Endothelial cell of umbilical vein (primary cell): ENCODE measurements around the gene RAP1GDS1. TPM values are rescaled to one million over a fixed set of nuclear protein-coding genes. Genes with fewer than 3 reads are reported as not detected.

ENCODE experiments used
- BruUV-seq: library from RNA; stranded (reverse); fragments of 400-500 nt; replicated peaks from 2 replicates; lab custom pipeline; 2021; lab: Mats Ljungman, UMichigan
- CTCF ChIA-PET: fragments of 300-600, 350-600 bp; sonication (Branson Sonifier 250); formaldehyde crosslinking; loops from one replicate; lab custom pipeline; 2021; ENCODE audit warnings: antibody characterized with exemption, inconsistent platforms; lab: Charles Lee
- POLR2A ChIA-PET: fragments of 300-600, 350-600 bp; sonication (Branson Sonifier 250); formaldehyde crosslinking; loops from one replicate; lab custom pipeline; 2021; ENCODE audit warnings: antibody characterized with exemption, inconsistent platforms; lab: Charles Lee
- DNase-seq: peaks from one replicate; pipeline ENCODE4 v3.0.0-alpha.2; 2011; ENCODE audit warnings: low read depth, low spot score
- FAIRE-seq: peaks from 2 replicates; lab custom pipeline; 2011; peaks lifted over from hg19 to GRCh38; lab: Jason Lieb, UNC
- H2AFZ ChIP-seq: 2 replicates; pipeline ENCODE4 v1.6.0; 2012; ENCODE audit warnings: low read depth, low read length, control low read depth, inconsistent platforms
- H3K27ac ChIP-seq: 2 replicates; pipeline ENCODE4 v1.5.1; 2011; ENCODE audit warnings: low read depth, mild to moderate bottlenecking, control low read depth, low read length, moderate library complexity; ENCODE audit not compliant: insufficient read depth
- H3K27me3 ChIP-seq, 2 experiments: 2 replicates each; pipeline versions ENCODE4 v1.6.0 to v1.6.1; 2011; ENCODE audit warnings: low read length in 2 of 2, mixed read lengths in 1 of 2; ENCODE audit not compliant: control insufficient read depth in 2 of 2, insufficient read depth in 2 of 2
- H3K36me3 ChIP-seq, 2 experiments: 2 replicates in 1 of 2; 3 replicates in 1 of 2; pipeline ENCODE4 v1.5.1; 2011; ENCODE audit warnings: low read length in 2 of 2, mild to moderate bottlenecking in 1 of 2, moderate library complexity in 1 of 2; ENCODE audit not compliant: control insufficient read depth in 2 of 2, insufficient read depth in 2 of 2; ENCODE audit errors: extremely low read depth in 1 of 2
- H3K4me1 ChIP-seq: 3 replicates; pipeline ENCODE4 v1.5.1; 2011; ENCODE audit warnings: mild to moderate bottlenecking, low read length; ENCODE audit not compliant: control insufficient read depth, insufficient read depth; ENCODE audit errors: extremely low read depth
- H3K4me2 ChIP-seq: 2 replicates; pipeline ENCODE4 v1.6.1; 2011; ENCODE audit warnings: low read length, control low read depth, mixed read lengths; ENCODE audit not compliant: insufficient read depth
- H3K4me3 ChIP-seq, 3 experiments: fragments of 200-600 bp in 1 of 3; sonication (generic), shearing (Covaris generic) in 1 of 3; replicated peaks in 1 of 3; 2 replicates each; pipeline ENCODE4 v1.5.1; 2011 to 2016; ENCODE audit warnings: control low read depth in 3 of 3, low read length in 3 of 3, mild to moderate bottlenecking in 2 of 3, inconsistent platforms in 1 of 3, low read depth in 1 of 3, moderate library complexity in 1 of 3; ENCODE audit not compliant: insufficient read depth in 1 of 3
- H3K79me2 ChIP-seq: 2 replicates; pipeline ENCODE4 v1.6.0; 2012; ENCODE audit warnings: low read length, inconsistent platforms; ENCODE audit not compliant: control insufficient read depth, insufficient read depth
- H3K9ac ChIP-seq: replicated peaks from 2 replicates; pipeline ENCODE3; 2011; ENCODE audit warnings: low read length, control low read depth; ENCODE audit not compliant: insufficient read depth; ENCODE audit errors: extremely low read depth
- H3K9me1 ChIP-seq: replicated peaks from 3 replicates; pipeline ENCODE4 v1.6.0; 2011; ENCODE audit warnings: mild to moderate bottlenecking, low read length; ENCODE audit not compliant: control insufficient read depth, insufficient read depth; ENCODE audit errors: extremely low read depth
- H3K9me3 ChIP-seq: replicated peaks from 2 replicates; pipeline ENCODE4 v1.5.1; 2012; ENCODE audit warnings: low read length, inconsistent platforms; ENCODE audit not compliant: control insufficient read depth, insufficient read depth
- H4K20me1 ChIP-seq: replicated peaks from 2 replicates; pipeline ENCODE3; 2011; ENCODE audit warnings: mild to moderate bottlenecking, low read length; ENCODE audit not compliant: control insufficient read depth, insufficient read depth; ENCODE audit errors: extremely low read depth
- CTCF ChIP-seq, 2 donors: IDR thresholded peaks; 1 replicate in 1 of 2; 2 replicates in 1 of 2; pipeline ENCODE4 v1.5.1; 2011; ENCODE audit warnings: low read length in 2 of 2, mild to moderate bottlenecking in 2 of 2, moderate library complexity in 2 of 2, control low read depth in 1 of 2, inconsistent platforms in 1 of 2, low read depth in 1 of 2; ENCODE audit not compliant: insufficient read depth in 1 of 2; ENCODE audit errors: extremely low read depth in 1 of 2
- EZH2 ChIP-seq: IDR thresholded peaks from 2 replicates; pipeline ENCODE4 v1.6.1; 2012; ENCODE audit warnings: borderline replicate concordance, low read depth, mild to moderate bottlenecking, moderate library complexity, low read length, inconsistent platforms; ENCODE audit not compliant: severe bottlenecking
- FOS ChIP-seq: IDR thresholded peaks from 2 replicates; pipeline ENCODE4 v1.6.1; 2011; ENCODE audit warnings: mild to moderate bottlenecking, low read length, moderate library complexity, borderline replicate concordance; ENCODE audit not compliant: insufficient read depth
- GATA2 ChIP-seq: IDR thresholded peaks from 2 replicates; pipeline ENCODE4 v1.7.0; 2011; ENCODE audit warnings: low read depth, mild to moderate bottlenecking, moderate library complexity, mixed read lengths, low read length; ENCODE audit not compliant: insufficient read length, insufficient read depth
- JUN ChIP-seq: IDR thresholded peaks from 2 replicates; pipeline ENCODE4 v1.6.1; 2011; ENCODE audit warnings: borderline replicate concordance, low read depth; ENCODE audit not compliant: insufficient read length, insufficient read depth
- MAX ChIP-seq: IDR thresholded peaks from 2 replicates; pipeline ENCODE4 v1.6.1; 2011; ENCODE audit not compliant: insufficient read depth, insufficient read length
- MYC ChIP-seq: IDR thresholded peaks from one replicate; pipeline ENCODE4 v1.6.1; 2011; ENCODE audit warnings: mild to moderate bottlenecking, low read depth, low read length
- POLR2A ChIP-seq: IDR thresholded peaks from 2 replicates; pipeline ENCODE4 v1.6.1; 2012; ENCODE audit warnings: low read depth, mild to moderate bottlenecking, control low read depth, low read length
- POLR2AphosphoS5 ChIP-seq: IDR thresholded peaks from 2 replicates; pipeline ENCODE4 v1.6.1; 2012; ENCODE audit warnings: low read depth, mild to moderate bottlenecking, control low read depth, low read length, moderate library complexity; ENCODE audit not compliant: insufficient read depth
- dilution Hi-C: fragments of 300-500 bp; cut with MboI; formaldehyde crosslinking; loops from one replicate; pipeline ENCODE4 v1.15.0; 2019; ENCODE audit warnings: low sequenced_read_pairs; ENCODE audit not compliant: extremely low pct_ligation_motif_present
- intact Hi-C: fragments of 100-400 bp; cut with micrococcal nuclease; formaldehyde crosslinking; loops from one replicate; pipeline ENCODE4 v1.10.0; 2022
- polyA plus RNA-seq, 4 experiments: library from polyadenylated mRNA; depleted of rRNA in 3 of 4; stranded (reverse) in 3 of 4; unstranded in 1 of 4; fragments of >200 nt; gene quantifications; 2 replicates each; pipeline versions ENCODE4 v1.2.1 to v1.2.3, GENCODE V29; 2011 to 2012; ENCODE audit warnings: missing spikeins in 1 of 4
- total RNA-seq: library from RNA; stranded (reverse); gene quantifications from 2 replicates; pipeline ENCODE4 v1.2.3, GENCODE V29; 2021

The RAP1GDS1 gene
- total and polyA plus RNA-seq, 2 donors (not counting 3 experiments of a cell fraction or from before 2014, with no cell fraction given): 17.6 to 52.8 TPM

- peak; percentile 28 for FAIRE-seq
- POLR2A ChIA-PET: no interaction called here
- intact Hi-C loops: loop anchor here (2.0 kb wide), 1 partner anchor 90 kb away; no protein-coding TSS in a partner anchor
Measured at GRCh38 chr4:98352396-98352795, 91.2 kb downstream of the RAP1GDS1 start.

More at GRCh38 chr4:98352396-98352795, 91.2 kb downstream of the RAP1GDS1 start:
- TF ChIP-seq EZH2 (no peak), CTCF (IDR thresholded peaks at IDR 0.05; ENCODE audit: extremely low read depth in 1 of 2, insufficient read depth in 1 of 2, low read depth in 1 of 2, low read length in 2 of 2) (no peak), MAX (no peak), FOS (peak; percentile 14), POLR2A (no peak), MYC (no peak), JUN (no peak), GATA2 (peak; percentile 50), POLR2AphosphoS5 (no peak)
- no peaks in the 10 kb centered on the region for H4K20me1 ChIP-seq
- CTCF ChIA-PET: interaction anchor here (0.8 to 1.0 kb wide), 2 partner anchors 10 to 11 kb away, joined by 3 read pairs; no protein-coding TSS in a partner anchor
- peak overlapping the region; percentile 75 for H3K4me2 ChIP-seq
- peaks cover 6% of the 10 kb centered on the region for H3K79me2 ChIP-seq
- peak; percentile 77 for DNase-seq
- peak overlapping the region; percentile 12 for H3K27ac ChIP-seq
- no TSS peak for BruUV-seq
- peaks cover 0 to 2% of the 10 kb centered on the region in 2 experiments for H3K36me3 ChIP-seq
- peak overlapping the region; percentile 43 for H3K9ac ChIP-seq
- H3K4me1 ChIP-seq: peaks cover 11% of the 10 kb centered on the region
- H3K4me3 ChIP-seq: no peak overlapping the region
- no peaks in the 10 kb centered on the region for H3K9me3 ChIP-seq
- no peaks in the 10 kb centered on the region for H3K9me1 ChIP-seq
- H2AFZ ChIP-seq: peak overlapping the region; percentile 14
- no peaks in the 10 kb centered on the region for H3K27me3 ChIP-seq
- dilution Hi-C loops: no loop called here
